ENCODE measurements around the gene SMYD3. TPM values are rescaled to one million over a fixed set of nuclear protein-coding genes. Genes with fewer than 3 reads are reported as not detected.
A peak's percentile ranks its signal among the peaks of the same experiment; 100 is the strongest.

Gene SMYD3
- total RNA-seq, 2 experiments from 2014 or later = 22.6 to 24.6 TPM

DNA sequence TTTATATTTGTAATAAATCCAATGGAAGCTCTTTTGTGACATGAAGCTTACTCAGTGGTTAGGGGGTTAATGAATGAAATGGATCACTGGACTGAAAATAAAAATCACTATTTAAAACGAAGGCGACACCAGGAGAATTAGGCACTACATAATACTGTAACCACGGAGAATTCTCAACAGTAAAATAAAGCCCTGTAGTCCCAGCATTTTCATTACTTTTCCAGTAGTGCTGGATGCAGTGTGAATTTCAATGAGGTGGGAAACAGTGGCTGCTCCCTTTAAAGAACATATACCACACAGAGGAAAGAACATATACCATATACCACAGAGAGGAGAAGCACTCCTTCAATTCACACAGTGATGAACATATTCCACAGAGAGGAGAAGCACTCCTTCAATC lies 275.0 kb downstream of the SMYD3 start:
- no peak overlapping the region for H3K27ac Mint-ChIP-seq
- ATAC-seq (no peak), DNase-seq (no peak)
- ChIA-PET POLR2A (no interaction called here), CTCF (no interaction called here)
- peaks cover 2% of the 10 kb centered on the region for H3K36me3 Mint-ChIP-seq (ENCODE audit: low read depth)
- intact Hi-C loops (cut with micrococcal nuclease) = no loop called here
- H3K4me1 Mint-ChIP-seq (ENCODE audit: low read depth) = no peaks in the 10 kb centered on the region
- TF ChIP-seq, protein P1, sequence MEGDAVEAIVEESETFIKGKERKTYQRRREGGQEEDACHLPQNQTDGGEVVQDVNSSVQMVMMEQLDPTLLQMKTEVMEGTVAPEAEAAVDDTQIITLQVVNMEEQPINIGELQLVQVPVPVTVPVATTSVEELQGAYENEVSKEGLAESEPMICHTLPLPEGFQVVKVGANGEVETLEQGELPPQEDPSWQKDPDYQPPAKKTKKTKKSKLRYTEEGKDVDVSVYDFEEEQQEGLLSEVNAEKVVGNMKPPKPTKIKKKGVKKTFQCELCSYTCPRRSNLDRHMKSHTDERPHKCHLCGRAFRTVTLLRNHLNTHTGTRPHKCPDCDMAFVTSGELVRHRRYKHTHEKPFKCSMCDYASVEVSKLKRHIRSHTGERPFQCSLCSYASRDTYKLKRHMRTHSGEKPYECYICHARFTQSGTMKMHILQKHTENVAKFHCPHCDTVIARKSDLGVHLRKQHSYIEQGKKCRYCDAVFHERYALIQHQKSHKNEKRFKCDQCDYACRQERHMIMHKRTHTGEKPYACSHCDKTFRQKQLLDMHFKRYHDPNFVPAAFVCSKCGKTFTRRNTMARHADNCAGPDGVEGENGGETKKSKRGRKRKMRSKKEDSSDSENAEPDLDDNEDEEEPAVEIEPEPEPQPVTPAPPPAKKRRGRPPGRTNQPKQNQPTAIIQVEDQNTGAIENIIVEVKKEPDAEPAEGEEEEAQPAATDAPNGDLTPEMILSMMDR (IDR thresholded peaks at IDR 0.05) = no peak
- no peaks in the 10 kb centered on the region for H3K9me3 Mint-ChIP-seq
- no peak overlapping the region for H3K4me3 Mint-ChIP-seq
- no peaks in the 10 kb centered on the region for H3K27me3 Mint-ChIP-seq

DNA sequence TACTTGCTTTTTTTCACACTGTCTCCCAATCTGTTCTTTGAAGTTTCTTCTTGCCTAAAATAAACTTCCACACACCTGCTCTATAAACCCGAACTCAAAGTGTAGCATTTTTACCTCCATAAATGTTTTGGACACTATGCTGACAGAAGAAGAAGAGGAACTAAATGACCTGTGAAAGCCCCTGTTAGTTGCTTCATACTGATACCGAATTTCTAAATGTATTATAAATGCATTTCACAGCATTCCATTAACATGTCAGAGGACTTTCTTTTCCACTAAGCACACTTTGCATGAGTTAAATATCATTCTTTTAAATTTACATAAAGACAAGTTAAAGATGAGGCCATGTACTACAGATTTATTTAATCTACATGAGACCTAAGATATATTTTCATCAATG lies 281.0 kb downstream of the SMYD3 start:
- H3K27ac Mint-ChIP-seq = no peak overlapping the region

DNA sequence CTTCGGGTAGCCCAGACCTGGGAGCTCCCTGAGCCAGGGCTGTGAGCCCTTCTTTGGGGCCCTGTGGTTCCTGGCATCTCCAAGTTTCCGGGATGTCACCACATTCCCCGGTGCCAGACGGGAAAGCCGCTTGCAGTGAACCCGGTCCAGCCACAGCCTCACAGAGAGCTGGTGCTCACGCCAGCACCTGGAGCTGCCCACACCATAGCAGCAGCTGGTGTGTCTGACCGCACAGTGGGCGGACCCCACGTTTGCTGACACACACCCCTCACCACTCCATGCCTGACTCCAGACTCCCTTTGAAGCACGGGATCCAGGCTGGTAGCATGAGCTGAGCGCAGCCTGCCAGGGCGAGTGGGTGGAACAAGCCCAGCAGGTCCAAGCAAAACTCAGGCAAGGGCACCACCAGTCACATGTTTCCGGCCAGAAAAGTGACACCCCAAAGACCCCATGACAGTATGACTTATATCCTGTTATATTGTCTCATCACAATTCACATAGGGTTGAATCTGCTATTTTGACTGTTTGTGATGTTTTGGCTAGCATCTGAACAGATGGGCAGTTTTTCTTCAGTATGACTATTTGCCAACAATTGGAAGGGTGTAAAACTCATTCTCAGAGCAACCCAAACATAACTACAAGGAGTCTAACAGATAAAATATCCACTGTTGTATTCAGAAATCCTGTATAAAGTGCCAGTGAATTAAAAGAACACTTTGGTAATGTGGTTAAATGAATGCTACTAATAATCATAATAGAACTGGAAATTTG lies 285.4 kb downstream of the SMYD3 start:
- H3K27me3 Mint-ChIP-seq = no peaks in the 10 kb centered on the region
- H3K4me3 Mint-ChIP-seq = no peak overlapping the region
- POLR2A ChIA-PET = no interaction called here
- TF ChIP-seq, protein P1 (IDR thresholded peaks at IDR 0.05) = no peak
- intact Hi-C loops (cut with micrococcal nuclease) = no loop called here
- no peaks in the 10 kb centered on the region for H3K4me1 Mint-ChIP-seq (ENCODE audit: low read depth)
- DNase-seq = no peak
- CTCF ChIA-PET = no interaction called here
- H3K9me3 Mint-ChIP-seq = no peaks in the 10 kb centered on the region
- no peak for ATAC-seq
- H3K27ac Mint-ChIP-seq = no peak overlapping the region
- peaks cover 4% of the 10 kb centered on the region for H3K36me3 Mint-ChIP-seq (ENCODE audit: low read depth)

More for the DNA sequence above, 281.0 kb downstream of the SMYD3 start:
- no peaks in the 10 kb centered on the region for H3K9me3 Mint-ChIP-seq
- DNase-seq (no peak), ATAC-seq (no peak)
- no peaks in the 10 kb centered on the region for H3K4me1 Mint-ChIP-seq (ENCODE audit: low read depth)
- CTCF ChIA-PET = no interaction called here
- POLR2A ChIA-PET = no interaction called here
- TF ChIP-seq, protein P1 (IDR thresholded peaks at IDR 0.05) = no peak
- H3K4me3 Mint-ChIP-seq = no peak overlapping the region
- intact Hi-C loops (cut with micrococcal nuclease) = no loop called here
- H3K36me3 Mint-ChIP-seq (ENCODE audit: low read depth) = no peaks in the 10 kb centered on the region
- H3K27me3 Mint-ChIP-seq = no peaks in the 10 kb centered on the region

DNA sequence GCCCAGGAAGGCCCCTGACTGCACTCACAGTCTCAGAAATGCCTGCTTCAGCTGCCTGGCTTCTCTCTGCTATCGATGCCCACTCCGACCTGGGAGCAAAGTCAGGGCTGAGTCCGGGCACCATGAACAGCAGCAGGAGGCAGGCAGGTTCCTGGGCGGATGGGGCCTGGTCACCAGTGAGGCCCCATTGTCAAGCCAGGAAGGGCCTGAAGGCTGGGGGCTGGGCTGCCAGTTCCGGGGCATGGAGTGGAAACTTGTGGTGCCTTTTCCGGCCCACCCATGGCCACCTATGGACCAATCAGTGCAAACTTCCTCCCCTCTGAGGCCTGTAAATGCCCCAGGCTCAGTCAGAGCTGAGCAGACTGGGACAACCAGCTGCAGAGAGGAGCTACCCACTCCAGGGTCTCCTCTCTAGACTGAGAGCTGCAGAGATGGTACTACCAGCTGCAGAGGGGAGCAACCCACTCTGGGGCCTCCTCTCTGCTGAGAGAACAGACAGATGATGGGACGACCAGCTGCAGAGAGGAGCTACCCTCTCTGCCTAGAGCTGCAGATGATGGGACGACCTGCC lies 286.5 kb downstream of the SMYD3 start:
- TF ChIP-seq, protein P1 (IDR thresholded peaks at IDR 0.05) = no peak
- H3K4me1 Mint-ChIP-seq (ENCODE audit: low read depth) = no peaks in the 10 kb centered on the region

DNA sequence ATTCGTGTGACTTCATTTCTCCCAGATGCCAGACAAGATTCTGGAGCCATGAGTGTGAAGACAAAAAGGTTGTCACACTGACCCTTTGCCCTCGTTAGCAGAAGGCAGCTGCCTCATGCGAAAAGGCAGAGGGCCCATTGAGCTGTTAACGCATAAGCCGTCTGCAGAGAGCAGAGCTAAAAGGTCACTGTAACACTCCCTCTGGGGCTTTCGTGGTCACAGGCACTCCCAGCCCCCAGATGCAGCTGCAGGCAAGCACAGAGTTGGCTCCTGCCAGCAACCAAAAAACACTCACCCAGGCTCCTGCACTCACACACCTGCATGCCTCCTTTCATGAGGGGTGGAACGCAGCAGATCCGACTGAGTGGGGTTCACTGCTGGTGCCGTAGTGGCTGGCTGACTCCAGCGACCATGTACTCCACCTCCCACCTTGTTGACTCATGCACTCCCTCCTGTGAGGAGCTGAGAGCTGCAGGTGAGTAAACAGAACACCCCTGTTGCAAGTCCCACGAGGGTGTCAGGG lies 287.5 kb downstream of the SMYD3 start:
- ChIA-PET POLR2A (no interaction called here), CTCF (no interaction called here)
- H3K27ac Mint-ChIP-seq = no peak overlapping the region
- H3K4me1 Mint-ChIP-seq (ENCODE audit: low read depth) = no peaks in the 10 kb centered on the region
- ATAC-seq = no peak
- TF ChIP-seq, protein P1 (IDR thresholded peaks at IDR 0.05) = no peak
- H3K27me3 Mint-ChIP-seq = no peaks in the 10 kb centered on the region
- H3K9me3 Mint-ChIP-seq = no peaks in the 10 kb centered on the region
- peak; percentile 5 for DNase-seq
- H3K4me3 Mint-ChIP-seq = no peak overlapping the region
- intact Hi-C loops (cut with micrococcal nuclease) = no loop called here
- H3K36me3 Mint-ChIP-seq (ENCODE audit: low read depth) = peaks cover 4% of the 10 kb centered on the region

More for the DNA sequence above, 286.5 kb downstream of the SMYD3 start:
- no peak for ATAC-seq
- DNase-seq = no peak
- CTCF ChIA-PET = no interaction called here
- POLR2A ChIA-PET = no interaction called here
- H3K27me3 Mint-ChIP-seq = no peaks in the 10 kb centered on the region
- H3K36me3 Mint-ChIP-seq (ENCODE audit: low read depth) = peaks cover 4% of the 10 kb centered on the region
- H3K9me3 Mint-ChIP-seq = no peaks in the 10 kb centered on the region
- H3K27ac Mint-ChIP-seq = no peak overlapping the region
- intact Hi-C loops (cut with micrococcal nuclease) = no loop called here
- no peak overlapping the region for H3K4me3 Mint-ChIP-seq
